GM21390 (cell line): ENCODE measurements around the gene LIN7B.
"Not testable (repeated sequence)": the region's sequence is repeated elsewhere in the genome, so short reads cannot be mapped to it uniquely, and the experiment has no call there.

ENCODE experiments used
- ATAC-seq: cut with Tn5 transposase; IDR thresholded peaks from one replicate; pipeline ENCODE4 v1.9.1; 2021; ENCODE audit not compliant: unreplicated experiment

Gene LIN7B

GRCh38 chr19:49118565-49119410, 4.6 kb downstream of the LIN7B start, which contains the start of gene C19orf73:
TSS of gene C19orf73 (minus strand) at chr19:49119143. CDS start at chr19:49119022, 121 bp downstream.
- ATAC-seq, result peak; percentile 59

- ATAC-seq, result no peak
These were observed 5.5 kb downstream of the LIN7B start, which contains the start of gene PPFIA3 for GRCh38 chr19:49119411-49120324. TSS of gene PPFIA3 (plus strand) at chr19:49119544. CDS start at chr19:49127874, 8,330 bp downstream.

- no peak for ATAC-seq
These were observed 6.1 kb downstream of the LIN7B start for GRCh38 chr19:49120325-49120683.

- no peak for ATAC-seq
These were observed 6.7 kb downstream of the LIN7B start for GRCh38 chr19:49120868-49121267.

GRCh38 chr19:49121841-49122240, 7.7 kb downstream of the LIN7B start:
- ATAC-seq, result not testable (repeated sequence)

- not testable (repeated sequence) for ATAC-seq
These were observed 9.1 kb downstream of the LIN7B start for GRCh38 chr19:49123285-49123684.

- no peak for ATAC-seq
These were observed 11.0 kb downstream of the LIN7B start for GRCh38 chr19:49125025-49125731.

- no peak for ATAC-seq
These were observed 12.4 kb downstream of the LIN7B start for GRCh38 chr19:49126575-49126974.

GRCh38 chr19:49127225-49127624, 13.1 kb downstream of the LIN7B start:
- ATAC-seq, result not testable (repeated sequence)

GRCh38 chr19:49127674-49128544, 13.7 kb downstream of the LIN7B start:
- peak; percentile 83 for ATAC-seq

GRCh38 chr19:49128545-49129237, 14.5 kb downstream of the LIN7B start:
- no peak for ATAC-seq

- no peak for ATAC-seq
These were observed 15.0 kb downstream of the LIN7B start for GRCh38 chr19:49129238-49129583.

- no peak for ATAC-seq
These were observed 16.2 kb downstream of the LIN7B start for GRCh38 chr19:49130325-49130724.

- ATAC-seq, result no peak
These were observed 18.9 kb downstream of the LIN7B start for GRCh38 chr19:49132974-49133609.

- ATAC-seq, result no peak
These were observed 19.7 kb downstream of the LIN7B start for GRCh38 chr19:49133621-49134454.

- ATAC-seq, result no peak
These were observed 21.5 kb downstream of the LIN7B start for GRCh38 chr19:49135686-49136085.

- no peak for ATAC-seq
These were observed 22.6 kb downstream of the LIN7B start for GRCh38 chr19:49136771-49137171.

- no peak for ATAC-seq
These were observed 26.8 kb downstream of the LIN7B start for GRCh38 chr19:49140951-49141350.
